Fibroblast of the aortic adventitia (primary cell): ENCODE measurements around the gene C21orf58. TPM values are rescaled to one million over a fixed set of nuclear protein-coding genes. Genes with fewer than 3 reads are reported as not detected.

Experiments
- DNase-seq: peaks from one replicate; pipeline ENCODE4 v3.0.0-alpha.2; 2010; ENCODE audit warnings: low read depth
- H3K4me3 ChIP-seq: 2 replicates; pipeline ENCODE4 v1.5.1; 2011; ENCODE audit warnings: low read depth, mild to moderate bottlenecking, control low read depth, low read length, moderate library complexity
- total RNA-seq: library from RNA; depleted of rRNA; stranded (reverse); fragments of >200 nt; gene quantifications from 2 replicates; pipeline ENCODE4 v1.2.3, GENCODE V29; 2012; ENCODE audit warnings: low replicate concordance
- TF ChIP-seq, protein P1 (sequence below): IDR thresholded peaks from 2 replicates; pipeline ENCODE4 v1.5.1; 2011; ENCODE audit warnings: mild to moderate bottlenecking, low read length, control low read depth, inconsistent platforms; ENCODE audit not compliant: insufficient read depth

C21orf58 gene
- total RNA-seq, 1 donor: 10.2 TPM

DNA sequence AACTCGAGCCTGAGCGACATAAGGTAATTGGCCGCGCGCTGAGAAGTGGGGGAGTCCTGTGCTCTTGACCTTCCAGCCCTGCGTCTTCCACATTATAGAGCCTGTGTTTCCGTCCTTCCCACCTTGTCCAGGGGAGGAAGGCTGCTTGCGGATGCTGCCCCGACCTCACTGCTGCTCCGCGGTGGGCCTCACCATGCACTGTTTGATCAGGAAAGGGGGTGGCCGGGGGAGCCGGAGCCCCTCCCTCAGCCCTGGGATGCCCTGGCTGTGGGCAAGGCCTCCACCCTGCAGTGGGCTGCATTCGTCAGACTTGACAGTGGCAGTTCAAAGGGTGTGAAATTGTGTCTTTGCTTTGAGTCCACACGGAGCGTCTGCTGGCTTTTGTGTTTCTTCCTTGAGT is 30.4 kb upstream of the C21orf58 start:
- TF ChIP-seq, protein P1, sequence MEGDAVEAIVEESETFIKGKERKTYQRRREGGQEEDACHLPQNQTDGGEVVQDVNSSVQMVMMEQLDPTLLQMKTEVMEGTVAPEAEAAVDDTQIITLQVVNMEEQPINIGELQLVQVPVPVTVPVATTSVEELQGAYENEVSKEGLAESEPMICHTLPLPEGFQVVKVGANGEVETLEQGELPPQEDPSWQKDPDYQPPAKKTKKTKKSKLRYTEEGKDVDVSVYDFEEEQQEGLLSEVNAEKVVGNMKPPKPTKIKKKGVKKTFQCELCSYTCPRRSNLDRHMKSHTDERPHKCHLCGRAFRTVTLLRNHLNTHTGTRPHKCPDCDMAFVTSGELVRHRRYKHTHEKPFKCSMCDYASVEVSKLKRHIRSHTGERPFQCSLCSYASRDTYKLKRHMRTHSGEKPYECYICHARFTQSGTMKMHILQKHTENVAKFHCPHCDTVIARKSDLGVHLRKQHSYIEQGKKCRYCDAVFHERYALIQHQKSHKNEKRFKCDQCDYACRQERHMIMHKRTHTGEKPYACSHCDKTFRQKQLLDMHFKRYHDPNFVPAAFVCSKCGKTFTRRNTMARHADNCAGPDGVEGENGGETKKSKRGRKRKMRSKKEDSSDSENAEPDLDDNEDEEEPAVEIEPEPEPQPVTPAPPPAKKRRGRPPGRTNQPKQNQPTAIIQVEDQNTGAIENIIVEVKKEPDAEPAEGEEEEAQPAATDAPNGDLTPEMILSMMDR: no peak
- DNase-seq: no peak
- H3K4me3 ChIP-seq: no peak overlapping the region

DNA sequence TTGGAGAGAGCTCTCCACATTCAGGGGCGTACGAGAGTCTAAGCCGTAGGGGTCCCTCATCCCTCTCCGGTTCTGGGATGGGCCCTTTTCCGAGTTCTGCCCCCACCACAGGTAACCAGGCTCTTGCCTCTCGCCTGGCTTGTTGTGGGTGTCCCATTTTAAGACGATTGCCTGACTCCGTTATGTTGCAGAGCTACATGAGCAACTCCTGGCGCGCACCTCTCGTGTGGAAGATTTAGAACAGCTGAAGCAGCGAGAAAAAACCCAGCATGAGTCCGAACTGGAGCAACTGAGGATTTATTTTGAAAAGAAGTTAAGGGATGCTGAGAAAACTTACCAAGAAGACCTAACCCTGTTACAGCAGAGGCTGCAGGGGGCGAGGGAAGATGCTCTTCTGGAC is 29.2 kb upstream of the C21orf58 start:
- no peak for DNase-seq
- no peak overlapping the region for H3K4me3 ChIP-seq
- TF ChIP-seq, protein P1: no peak

DNA sequence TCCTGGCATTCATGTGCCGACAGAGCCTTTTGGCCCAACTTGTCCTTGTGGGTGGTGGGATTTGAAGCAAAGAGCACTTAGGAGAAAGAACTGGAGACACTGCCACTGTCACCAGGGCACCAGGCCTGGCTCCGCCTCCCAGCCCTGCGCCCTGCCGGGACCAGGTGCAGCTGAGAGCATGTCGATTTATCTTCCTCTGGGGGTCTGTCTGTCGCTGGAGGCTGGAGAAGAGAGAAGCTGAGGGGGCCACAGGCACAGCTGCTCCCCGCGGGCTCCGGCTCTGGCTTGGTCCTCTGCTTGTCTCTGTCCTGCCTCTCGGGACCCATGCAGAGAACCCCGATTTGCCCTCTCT is 28.5 kb upstream of the C21orf58 start:
- TF ChIP-seq, protein P1: no peak
- DNase-seq: no peak

DNA sequence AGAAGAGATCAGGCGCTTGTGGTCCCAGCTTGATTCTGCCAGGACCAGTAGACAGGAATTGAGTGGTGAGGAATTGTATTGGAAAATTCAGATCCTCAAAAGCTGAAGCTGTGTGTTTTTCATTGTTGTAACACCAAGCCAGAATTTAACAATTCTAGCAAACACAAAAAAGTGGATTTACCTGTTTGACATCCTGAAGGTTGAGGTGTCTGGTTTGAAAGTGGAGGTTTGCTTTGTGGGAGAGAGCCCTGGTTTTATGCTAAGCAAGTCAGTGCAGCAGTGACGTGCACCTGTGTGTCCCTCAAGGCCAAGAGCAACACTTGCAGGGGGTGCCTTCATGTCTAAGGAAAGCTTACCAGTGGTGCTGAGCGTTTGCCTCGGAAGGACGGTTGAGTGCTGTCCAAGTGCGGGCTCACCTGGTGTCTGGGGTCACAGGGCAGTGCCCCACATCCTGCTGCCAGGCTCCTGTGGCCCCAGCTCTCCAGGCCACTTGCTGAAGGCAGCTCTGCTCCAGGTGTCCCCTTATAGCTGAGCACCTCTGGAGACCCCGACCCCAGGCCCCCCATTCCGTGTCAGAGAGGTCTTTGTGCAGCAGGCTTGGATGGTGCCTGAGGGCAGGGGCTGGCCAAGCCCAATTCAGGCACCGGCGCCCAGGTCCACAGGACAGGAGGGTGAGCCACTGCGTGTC is 27.9 kb upstream of the C21orf58 start:
- TF ChIP-seq, protein P1: no peak
- H3K4me3 ChIP-seq: no peak overlapping the region
- DNase-seq: no peak

More for the DNA sequence above, 28.5 kb upstream of the C21orf58 start:
- no peak overlapping the region for H3K4me3 ChIP-seq

DNA sequence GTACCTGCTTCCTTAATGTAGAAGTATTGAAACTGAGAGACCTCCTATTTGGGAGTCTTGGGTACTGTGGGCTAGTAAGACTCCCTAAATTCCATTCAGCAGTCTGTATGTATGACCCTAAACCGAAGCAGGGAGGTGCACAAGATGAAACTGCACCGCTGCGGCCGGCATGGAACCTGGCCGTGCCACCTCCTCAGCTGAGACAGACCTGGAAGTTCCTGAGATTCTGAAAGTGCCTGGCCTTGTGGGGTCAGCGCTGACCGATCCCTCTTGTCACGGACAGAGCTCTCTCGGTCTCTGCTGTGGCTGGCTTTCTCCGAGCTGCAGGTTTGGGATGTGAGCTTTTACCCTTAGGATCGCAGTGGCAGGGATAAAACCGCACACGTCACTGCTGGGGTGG is 27.3 kb upstream of the C21orf58 start:
- H3K4me3 ChIP-seq: no peak overlapping the region
- TF ChIP-seq, protein P1: no peak
- no peak for DNase-seq

DNA sequence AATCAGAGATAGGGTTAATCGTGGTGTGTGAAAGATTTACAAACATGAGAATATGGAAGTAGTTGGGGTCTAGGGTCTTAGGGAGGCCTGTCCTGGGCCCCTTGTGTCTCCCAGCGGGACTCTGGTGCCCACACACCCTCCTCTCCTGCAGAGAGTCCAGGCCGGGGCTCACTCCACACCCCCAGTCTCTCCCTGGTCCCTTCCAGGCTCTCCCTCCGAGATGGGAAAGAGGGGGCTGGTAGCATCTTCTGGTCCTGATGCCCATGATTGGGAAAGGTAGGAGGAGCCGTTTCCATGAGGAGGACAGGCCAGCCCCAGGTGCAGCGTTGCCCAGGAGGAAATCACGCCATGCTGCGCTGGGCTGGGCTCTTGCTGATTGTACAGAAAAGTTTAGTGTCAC is 26.9 kb upstream of the C21orf58 start:
- H3K4me3 ChIP-seq: no peak overlapping the region
- no peak for DNase-seq
- TF ChIP-seq, protein P1: no peak
